Adrenal gland (tissue), 5 donors: ENCODE measurements around the gene TEDC2.

Experiments
- POLR2A ChIP-seq, 2 donors: fragments of 450-650 bp; IDR thresholded peaks; one replicate each; pipeline ENCODE4 v1.6.1; 2017; ENCODE audit warnings: antibody characterized with exemption in 2 of 2, mild to moderate bottlenecking in 2 of 2, moderate library complexity in 1 of 2
- TF ChIP-seq, protein P1 (sequence below), 6 experiments: fragments of 450-650 bp in 4 of 6; fragments of 200-600 bp in 2 of 6; sonication (generic) in 1 of 6; IDR thresholded peaks; 1 replicate in 5 of 6; 2 replicates in 1 of 6; pipeline versions ENCODE4 v1.5.1 to v1.8.0; 2016 to 2021; ENCODE audit warnings: antibody characterized with exemption in 6 of 6, mild to moderate bottlenecking in 2 of 6, moderate library complexity in 1 of 6
- donor health status: DM: no; HTN: no; CAD: no.

DNA sequence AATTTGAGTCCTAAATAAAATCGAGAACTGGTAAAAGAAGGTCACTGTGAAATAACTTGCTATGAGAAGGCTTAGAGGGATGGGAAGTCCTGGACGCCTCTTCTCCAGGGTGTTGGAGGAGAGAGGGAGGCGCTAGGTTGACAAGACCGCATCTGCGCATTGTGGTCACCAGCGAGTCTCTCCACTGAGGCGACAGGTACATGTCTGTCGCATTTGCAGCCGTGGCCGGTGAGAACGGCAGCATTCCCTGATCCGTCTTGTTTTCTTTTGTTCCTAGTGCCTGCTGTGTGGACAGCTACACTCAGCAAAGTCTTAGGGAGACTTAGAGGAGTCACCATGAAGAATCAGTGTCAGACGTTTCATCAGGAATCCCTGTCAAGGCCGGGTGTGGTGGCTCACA is 45.8 kb downstream of the TEDC2 start:
- TF ChIP-seq, protein P1, sequence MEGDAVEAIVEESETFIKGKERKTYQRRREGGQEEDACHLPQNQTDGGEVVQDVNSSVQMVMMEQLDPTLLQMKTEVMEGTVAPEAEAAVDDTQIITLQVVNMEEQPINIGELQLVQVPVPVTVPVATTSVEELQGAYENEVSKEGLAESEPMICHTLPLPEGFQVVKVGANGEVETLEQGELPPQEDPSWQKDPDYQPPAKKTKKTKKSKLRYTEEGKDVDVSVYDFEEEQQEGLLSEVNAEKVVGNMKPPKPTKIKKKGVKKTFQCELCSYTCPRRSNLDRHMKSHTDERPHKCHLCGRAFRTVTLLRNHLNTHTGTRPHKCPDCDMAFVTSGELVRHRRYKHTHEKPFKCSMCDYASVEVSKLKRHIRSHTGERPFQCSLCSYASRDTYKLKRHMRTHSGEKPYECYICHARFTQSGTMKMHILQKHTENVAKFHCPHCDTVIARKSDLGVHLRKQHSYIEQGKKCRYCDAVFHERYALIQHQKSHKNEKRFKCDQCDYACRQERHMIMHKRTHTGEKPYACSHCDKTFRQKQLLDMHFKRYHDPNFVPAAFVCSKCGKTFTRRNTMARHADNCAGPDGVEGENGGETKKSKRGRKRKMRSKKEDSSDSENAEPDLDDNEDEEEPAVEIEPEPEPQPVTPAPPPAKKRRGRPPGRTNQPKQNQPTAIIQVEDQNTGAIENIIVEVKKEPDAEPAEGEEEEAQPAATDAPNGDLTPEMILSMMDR (IDR thresholded peaks at IDR 0.05) = no peak
- TF ChIP-seq POLR2A (IDR thresholded peaks at IDR 0.05) = no peak
